Measurements from ENCODE around the gene XPR1.

- TF ChIP-seq CTCF (conservative IDR thresholded peaks at IDR 0.05; ENCODE audit: low read depth, low read length): no peak
- no peak for TF ChIP-seq EZH2 (IDR thresholded peaks at IDR 0.05; ENCODE audit: borderline replicate concordance, low read depth, low read length, poor library complexity, severe bottlenecking)
Measured at GRCh38 chr1:180691322-180691913, 59.6 kb downstream of the XPR1 start.
